ENCODE data around the gene DYRK1A.

DYRK1A gene

GRCh38 chr21:37365517-37366481 is 774 bp upstream of the DYRK1A start:
- DNase-seq (ENCODE audit: low spot score), result peak; percentile 61

- peak; percentile 9 for DNase-seq (ENCODE audit: low spot score)
Measured at GRCh38 chr21:37367336-37367702, 746 bp downstream of the DYRK1A start.

- peak; percentile 49 for DNase-seq (ENCODE audit: low spot score)
Measured at GRCh38 chr21:37367703-37368540, 1.3 kb downstream of the DYRK1A start.

- no peak for DNase-seq (ENCODE audit: low spot score)
Measured at GRCh38 chr21:37368541-37369279, 2.1 kb downstream of the DYRK1A start.

GRCh38 chr21:37369307-37369854 is 2.8 kb downstream of the DYRK1A start:
- DNase-seq (ENCODE audit: low spot score), result no peak

GRCh38 chr21:37370152-37371040 is 3.8 kb downstream of the DYRK1A start:
- DNase-seq (ENCODE audit: low spot score), result no peak

GRCh38 chr21:37371041-37371397 is 4.4 kb downstream of the DYRK1A start:
- no peak for DNase-seq (ENCODE audit: low spot score)

GRCh38 chr21:37372127-37372731 is 5.7 kb downstream of the DYRK1A start:
- no peak for DNase-seq (ENCODE audit: low spot score)

- no peak for DNase-seq (ENCODE audit: low spot score)
Measured at GRCh38 chr21:37372951-37373350, 6.4 kb downstream of the DYRK1A start.

GRCh38 chr21:37373539-37373938 is 7.0 kb downstream of the DYRK1A start:
- no peak for DNase-seq (ENCODE audit: low spot score)

GRCh38 chr21:37374027-37374426 is 7.5 kb downstream of the DYRK1A start:
- DNase-seq (ENCODE audit: low spot score), result no peak

- DNase-seq (ENCODE audit: low spot score), result no peak
Measured at GRCh38 chr21:37375866-37376574, 9.4 kb downstream of the DYRK1A start.

- DNase-seq (ENCODE audit: low spot score), result no peak
Measured at GRCh38 chr21:37378700-37379139, 12.1 kb downstream of the DYRK1A start.

- no peak for DNase-seq (ENCODE audit: low spot score)
Measured at GRCh38 chr21:37380349-37381323, 14.1 kb downstream of the DYRK1A start.

GRCh38 chr21:37381883-37382585 is 15.5 kb downstream of the DYRK1A start:
- DNase-seq (ENCODE audit: low spot score), result no peak

- no peak for DNase-seq (ENCODE audit: low spot score)
Measured at GRCh38 chr21:37383086-37383485, 16.5 kb downstream of the DYRK1A start.

- DNase-seq (ENCODE audit: low spot score), result no peak
Measured at GRCh38 chr21:37383784-37384311, 17.3 kb downstream of the DYRK1A start.

GRCh38 chr21:37384416-37384815 is 17.8 kb downstream of the DYRK1A start:
- no peak for DNase-seq (ENCODE audit: low spot score)

Data from Ammon's horn (tissue), 1 donor.